ENCODE measurements around the gene PNPLA4.

PNPLA4 gene

GRCh38 chrX:7934026-7934425, 6.8 kb upstream of the PNPLA4 start:
- H2BK5ac ChIP-seq (ENCODE audit: low read length), result no peak overlapping the region
- no peaks in the 10 kb centered on the region for H3K79me1 ChIP-seq (ENCODE audit: low read length)
- H3K4ac ChIP-seq (ENCODE audit: low read depth, low read length), result no peak overlapping the region
- H3K27me3 ChIP-seq (ENCODE audit: insufficient read depth, low read length, poor library complexity), result no peaks in the 10 kb centered on the region
- no peak overlapping the region for H3K23ac ChIP-seq (ENCODE audit: low read length)
- no peak for DNase-seq
- no peak overlapping the region for H3K27ac ChIP-seq (ENCODE audit: low read depth, low read length)
- H4K5ac ChIP-seq (ENCODE audit: low read length), result no peak overlapping the region
- H3K4me2 ChIP-seq (ENCODE audit: low read length), result no peak overlapping the region
- no CpG with 5 or more reads among the region's 2 CpGs for WGBS (ENCODE audit: extremely low coverage, insufficient coverage, low lambda C conversion rate)
- H2AK5ac ChIP-seq (ENCODE audit: low read length), result no peak overlapping the region
- no peaks in the 10 kb centered on the region for H3K79me2 ChIP-seq (ENCODE audit: control insufficient read depth, insufficient read depth, low read length)
- no peak overlapping the region for H3K9ac ChIP-seq (ENCODE audit: low read length)
- no peak overlapping the region for H3K18ac ChIP-seq (ENCODE audit: low read length)
- H2BK120ac ChIP-seq (ENCODE audit: low read depth, low read length), result no peak overlapping the region
- no peaks in the 10 kb centered on the region for H3K4me1 ChIP-seq (ENCODE audit: control insufficient read depth, low read depth, low read length)
- no peak overlapping the region for H3K56ac ChIP-seq (ENCODE audit: low read length)
- H2BK15ac ChIP-seq (replicated peaks; ENCODE audit: low read depth), result no peak overlapping the region
- no peak overlapping the region for H4K8ac ChIP-seq (ENCODE audit: low read depth, low read length)
- H3K36me3 ChIP-seq (ENCODE audit: control insufficient read depth, insufficient read depth, low read length), result no peaks in the 10 kb centered on the region
- no peak overlapping the region for H3K4me3 ChIP-seq (ENCODE audit: low read length)

GRCh38 chrX:7926914-7927258, 327 bp downstream of the PNPLA4 start:
- peak overlapping the region; percentile 57 for H4K8ac ChIP-seq (ENCODE audit: low read depth, low read length)
- no peak overlapping the region for H2BK5ac ChIP-seq (ENCODE audit: low read length)
- H3K79me1 ChIP-seq (ENCODE audit: low read length), result no peaks in the 10 kb centered on the region
- H3K4me1 ChIP-seq (ENCODE audit: control insufficient read depth, low read depth, low read length), result no peaks in the 10 kb centered on the region
- H2BK120ac ChIP-seq (ENCODE audit: low read depth, low read length), result no peak overlapping the region
- no CpG with 5 or more reads among the region's 20 CpGs for WGBS (ENCODE audit: extremely low coverage, insufficient coverage, low lambda C conversion rate)
- no peaks in the 10 kb centered on the region for H3K79me2 ChIP-seq (ENCODE audit: control insufficient read depth, insufficient read depth, low read length)
- no peak overlapping the region for H2BK15ac ChIP-seq (replicated peaks; ENCODE audit: low read depth)
- peak overlapping the region; percentile 86 for H3K56ac ChIP-seq (ENCODE audit: low read length)
- no peak overlapping the region for H2AK5ac ChIP-seq (ENCODE audit: low read length)
- H3K9ac ChIP-seq (ENCODE audit: low read length), result peak overlapping the region; percentile 82
- no peaks in the 10 kb centered on the region for H3K27me3 ChIP-seq (ENCODE audit: insufficient read depth, low read length, poor library complexity)
- peak overlapping the region; percentile 3 for H3K27ac ChIP-seq (ENCODE audit: low read depth, low read length)
- peak overlapping the region; percentile 66 for H3K23ac ChIP-seq (ENCODE audit: low read length)
- peak overlapping the region; percentile 8 for H3K18ac ChIP-seq (ENCODE audit: low read length)
- H3K4me2 ChIP-seq (ENCODE audit: low read length), result peak overlapping the region; percentile 29
- no peaks in the 10 kb centered on the region for H3K36me3 ChIP-seq (ENCODE audit: control insufficient read depth, insufficient read depth, low read length)
- H3K4ac ChIP-seq (ENCODE audit: low read depth, low read length), result peak overlapping the region; percentile 59
- peak overlapping the region; percentile 39 for H3K4me3 ChIP-seq (ENCODE audit: low read length)
- DNase-seq, result no peak
- no peak overlapping the region for H4K5ac ChIP-seq (ENCODE audit: low read length)

GRCh38 chrX:7926501-7926900, 712 bp downstream of the PNPLA4 start:
- Histone ChIP-seq H4K5ac (ENCODE audit: low read length) (no peak overlapping the region), H3K4me2 (ENCODE audit: low read length) (peak overlapping the region; percentile 29), H3K27ac (ENCODE audit: low read depth, low read length) (no peak overlapping the region), H2BK5ac (ENCODE audit: low read length) (no peak overlapping the region), H3K36me3 (ENCODE audit: control insufficient read depth, insufficient read depth, low read length) (no peaks in the 10 kb centered on the region), H3K79me1 (ENCODE audit: low read length) (no peaks in the 10 kb centered on the region), H3K23ac (ENCODE audit: low read length) (peak overlapping the region; percentile 66), H3K56ac (ENCODE audit: low read length) (peak overlapping the region; percentile 86), H3K9ac (ENCODE audit: low read length) (peak overlapping the region; percentile 82), H3K18ac (ENCODE audit: low read length) (peak overlapping the region; percentile 8), H3K27me3 (ENCODE audit: insufficient read depth, low read length, poor library complexity) (no peaks in the 10 kb centered on the region), H2AK5ac (ENCODE audit: low read length) (no peak overlapping the region), H2BK15ac (replicated peaks; ENCODE audit: low read depth) (no peak overlapping the region), H3K4ac (ENCODE audit: low read depth, low read length) (no peak overlapping the region), H3K4me3 (ENCODE audit: low read length) (peak overlapping the region; percentile 39), H2BK120ac (ENCODE audit: low read depth, low read length) (no peak overlapping the region), H3K4me1 (ENCODE audit: control insufficient read depth, low read depth, low read length) (no peaks in the 10 kb centered on the region), H3K79me2 (ENCODE audit: control insufficient read depth, insufficient read depth, low read length) (no peaks in the 10 kb centered on the region), H4K8ac (ENCODE audit: low read depth, low read length) (peak overlapping the region; percentile 57)
- DNase-seq, result no peak
- no CpG with 5 or more reads among the region's 5 CpGs for WGBS (ENCODE audit: extremely low coverage, insufficient coverage, low lambda C conversion rate)

- WGBS (ENCODE audit: extremely low coverage, insufficient coverage, low lambda C conversion rate), result no CpG with 5 or more reads among the region's 9 CpGs
- Histone ChIP-seq H3K79me1 (ENCODE audit: low read length) (no peaks in the 10 kb centered on the region), H3K56ac (ENCODE audit: low read length) (no peak overlapping the region), H4K5ac (ENCODE audit: low read length) (no peak overlapping the region), H4K8ac (ENCODE audit: low read depth, low read length) (no peak overlapping the region), H2AK5ac (ENCODE audit: low read length) (no peak overlapping the region), H2BK15ac (replicated peaks; ENCODE audit: low read depth) (no peak overlapping the region), H2BK120ac (ENCODE audit: low read depth, low read length) (no peak overlapping the region), H2BK5ac (ENCODE audit: low read length) (no peak overlapping the region), H3K18ac (ENCODE audit: low read length) (no peak overlapping the region), H3K4me3 (ENCODE audit: low read length) (no peak overlapping the region), H3K4ac (ENCODE audit: low read depth, low read length) (no peak overlapping the region), H3K9ac (ENCODE audit: low read length) (no peak overlapping the region), H3K27me3 (ENCODE audit: insufficient read depth, low read length, poor library complexity) (no peaks in the 10 kb centered on the region), H3K23ac (ENCODE audit: low read length) (no peak overlapping the region), H3K4me1 (ENCODE audit: control insufficient read depth, low read depth, low read length) (no peaks in the 10 kb centered on the region), H3K36me3 (ENCODE audit: control insufficient read depth, insufficient read depth, low read length) (no peaks in the 10 kb centered on the region), H3K4me2 (ENCODE audit: low read length) (no peak overlapping the region), H3K79me2 (ENCODE audit: control insufficient read depth, insufficient read depth, low read length) (no peaks in the 10 kb centered on the region), H3K27ac (ENCODE audit: low read depth, low read length) (no peak overlapping the region)
- peak; percentile 75 for DNase-seq
Observed at GRCh38 chrX:7925867-7926472, 1.2 kb downstream of the PNPLA4 start.

- Histone ChIP-seq H3K36me3 (ENCODE audit: control insufficient read depth, insufficient read depth, low read length) (no peaks in the 10 kb centered on the region), H2AK5ac (ENCODE audit: low read length) (no peak overlapping the region), H3K79me2 (ENCODE audit: control insufficient read depth, insufficient read depth, low read length) (no peaks in the 10 kb centered on the region), H3K4ac (ENCODE audit: low read depth, low read length) (no peak overlapping the region), H4K5ac (ENCODE audit: low read length) (no peak overlapping the region), H2BK5ac (ENCODE audit: low read length) (no peak overlapping the region), H3K9ac (ENCODE audit: low read length) (no peak overlapping the region), H3K56ac (ENCODE audit: low read length) (no peak overlapping the region), H3K4me1 (ENCODE audit: control insufficient read depth, low read depth, low read length) (no peaks in the 10 kb centered on the region), H3K27ac (ENCODE audit: low read depth, low read length) (no peak overlapping the region), H3K18ac (ENCODE audit: low read length) (no peak overlapping the region), H3K23ac (ENCODE audit: low read length) (no peak overlapping the region), H2BK120ac (ENCODE audit: low read depth, low read length) (no peak overlapping the region), H3K79me1 (ENCODE audit: low read length) (no peaks in the 10 kb centered on the region), H3K4me2 (ENCODE audit: low read length) (no peak overlapping the region), H3K4me3 (ENCODE audit: low read length) (no peak overlapping the region), H4K8ac (ENCODE audit: low read depth, low read length) (no peak overlapping the region), H3K27me3 (ENCODE audit: insufficient read depth, low read length, poor library complexity) (no peaks in the 10 kb centered on the region), H2BK15ac (replicated peaks; ENCODE audit: low read depth) (no peak overlapping the region)
- WGBS (ENCODE audit: extremely low coverage, insufficient coverage, low lambda C conversion rate), result no CpG with 5 or more reads among the region's 12 CpGs
- DNase-seq, result no peak
Observed at GRCh38 chrX:7921750-7922149, 5.5 kb downstream of the PNPLA4 start.

GRCh38 chrX:7908821-7909220, 18.4 kb downstream of the PNPLA4 start:
- WGBS (ENCODE audit: extremely low coverage, insufficient coverage, low lambda C conversion rate), result no CpG with 5 or more reads among the region's 5 CpGs

More at GRCh38 chrX:7908821-7909220, 18.4 kb downstream of the PNPLA4 start:
- no peaks in the 10 kb centered on the region for H3K4me1 ChIP-seq (ENCODE audit: control insufficient read depth, low read depth, low read length)
- no peak overlapping the region for H4K8ac ChIP-seq (ENCODE audit: low read depth, low read length)
- no peaks in the 10 kb centered on the region for H3K27me3 ChIP-seq (ENCODE audit: insufficient read depth, low read length, poor library complexity)
- H2BK5ac ChIP-seq (ENCODE audit: low read length), result no peak overlapping the region
- H3K4me3 ChIP-seq (ENCODE audit: low read length), result no peak overlapping the region
- no peak overlapping the region for H3K4me2 ChIP-seq (ENCODE audit: low read length)
- H3K36me3 ChIP-seq (ENCODE audit: control insufficient read depth, insufficient read depth, low read length), result no peaks in the 10 kb centered on the region
- H3K56ac ChIP-seq (ENCODE audit: low read length), result no peak overlapping the region
- no peaks in the 10 kb centered on the region for H3K79me2 ChIP-seq (ENCODE audit: control insufficient read depth, insufficient read depth, low read length)
- H2BK15ac ChIP-seq (replicated peaks; ENCODE audit: low read depth), result no peak overlapping the region
- DNase-seq, result no peak
- H2BK120ac ChIP-seq (ENCODE audit: low read depth, low read length), result no peak overlapping the region
- no peak overlapping the region for H3K4ac ChIP-seq (ENCODE audit: low read depth, low read length)
- no peak overlapping the region for H3K18ac ChIP-seq (ENCODE audit: low read length)
- no peak overlapping the region for H3K9ac ChIP-seq (ENCODE audit: low read length)
- no peak overlapping the region for H2AK5ac ChIP-seq (ENCODE audit: low read length)
- H3K23ac ChIP-seq (ENCODE audit: low read length), result no peak overlapping the region
- no peak overlapping the region for H4K5ac ChIP-seq (ENCODE audit: low read length)
- no peak overlapping the region for H3K27ac ChIP-seq (ENCODE audit: low read depth, low read length)
- no peaks in the 10 kb centered on the region for H3K79me1 ChIP-seq (ENCODE audit: low read length)
